Upper lobe of left lung (tissue), 4 donors: ENCODE data around the gene ARL14.

ENCODE experiments used
- CTCF ChIP-seq, 6 experiments: fragments of 450-650 bp in 4 of 6; fragments of 200-600 bp in 2 of 6; sonication (generic) in 2 of 6; IDR thresholded peaks; one replicate each; pipeline ENCODE4 v1.5.1; 2016 to 2019; ENCODE audit warnings: antibody characterized with exemption in 6 of 6
- POLR2A ChIP-seq, 4 donors: fragments of 450-650 bp; IDR thresholded peaks; one replicate each; pipeline ENCODE4 v1.5.1; 2016 to 2017; ENCODE audit warnings: antibody characterized with exemption in 4 of 4, mild to moderate bottlenecking in 2 of 4
- POLR2AphosphoS5 ChIP-seq, 2 donors: sonication (generic); formaldehyde crosslinking; IDR thresholded peaks; one replicate each; pipeline ENCODE4 v1.5.1; 2017; ENCODE audit warnings: antibody characterized with exemption in 2 of 2

DNA sequence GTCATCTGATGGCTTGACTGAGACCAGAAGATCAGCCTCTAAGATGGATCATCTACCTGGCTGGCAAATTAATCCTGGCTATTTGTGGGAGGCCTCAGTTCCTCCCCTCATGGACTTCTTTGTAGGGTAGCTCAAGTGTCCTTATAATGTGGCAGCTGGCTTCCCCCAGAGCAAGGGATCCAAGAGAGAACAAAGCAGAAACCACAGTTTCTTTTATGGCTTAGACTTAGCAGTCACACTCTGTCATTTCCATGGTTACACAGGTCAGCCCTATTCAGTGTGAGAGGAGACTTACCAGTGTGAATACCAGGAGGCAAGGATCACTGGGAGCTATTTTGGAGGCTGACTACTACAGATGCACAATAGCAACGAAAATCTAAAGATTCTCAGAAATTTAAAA is 15.3 kb upstream of the ARL14 start:
- TF ChIP-seq POLR2A (IDR thresholded peaks at IDR 0.05) (no peak), CTCF (IDR thresholded peaks at IDR 0.05) (no peak), POLR2AphosphoS5 (IDR thresholded peaks at IDR 0.05) (no peak)
